Measurements from ENCODE around the gene KLHL2. TPM values are rescaled to one million over a fixed set of nuclear protein-coding genes. Genes with fewer than 3 reads are reported as not detected.

KLHL2 gene
- total RNA-seq, 1 experiment from 2014 or later, result 12.4 TPM

GRCh38 chr4:165190591-165191347 lies 16.6 kb upstream of the KLHL2 start (continued):
- TF ChIP-seq, protein P1, sequence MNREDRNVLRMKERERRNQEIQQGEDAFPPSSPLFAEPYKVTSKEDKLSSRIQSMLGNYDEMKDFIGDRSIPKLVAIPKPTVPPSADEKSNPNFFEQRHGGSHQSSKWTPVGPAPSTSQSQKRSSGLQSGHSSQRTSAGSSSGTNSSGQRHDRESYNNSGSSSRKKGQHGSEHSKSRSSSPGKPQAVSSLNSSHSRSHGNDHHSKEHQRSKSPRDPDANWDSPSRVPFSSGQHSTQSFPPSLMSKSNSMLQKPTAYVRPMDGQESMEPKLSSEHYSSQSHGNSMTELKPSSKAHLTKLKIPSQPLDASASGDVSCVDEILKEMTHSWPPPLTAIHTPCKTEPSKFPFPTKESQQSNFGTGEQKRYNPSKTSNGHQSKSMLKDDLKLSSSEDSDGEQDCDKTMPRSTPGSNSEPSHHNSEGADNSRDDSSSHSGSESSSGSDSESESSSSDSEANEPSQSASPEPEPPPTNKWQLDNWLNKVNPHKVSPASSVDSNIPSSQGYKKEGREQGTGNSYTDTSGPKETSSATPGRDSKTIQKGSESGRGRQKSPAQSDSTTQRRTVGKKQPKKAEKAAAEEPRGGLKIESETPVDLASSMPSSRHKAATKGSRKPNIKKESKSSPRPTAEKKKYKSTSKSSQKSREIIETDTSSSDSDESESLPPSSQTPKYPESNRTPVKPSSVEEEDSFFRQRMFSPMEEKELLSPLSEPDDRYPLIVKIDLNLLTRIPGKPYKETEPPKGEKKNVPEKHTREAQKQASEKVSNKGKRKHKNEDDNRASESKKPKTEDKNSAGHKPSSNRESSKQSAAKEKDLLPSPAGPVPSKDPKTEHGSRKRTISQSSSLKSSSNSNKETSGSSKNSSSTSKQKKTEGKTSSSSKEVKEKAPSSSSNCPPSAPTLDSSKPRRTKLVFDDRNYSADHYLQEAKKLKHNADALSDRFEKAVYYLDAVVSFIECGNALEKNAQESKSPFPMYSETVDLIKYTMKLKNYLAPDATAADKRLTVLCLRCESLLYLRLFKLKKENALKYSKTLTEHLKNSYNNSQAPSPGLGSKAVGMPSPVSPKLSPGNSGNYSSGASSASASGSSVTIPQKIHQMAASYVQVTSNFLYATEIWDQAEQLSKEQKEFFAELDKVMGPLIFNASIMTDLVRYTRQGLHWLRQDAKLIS (CRISPR knock-in tag; IDR thresholded peaks at IDR 0.05; ENCODE audit: borderline replicate concordance), result no peak
- no peak for TF ChIP-seq ZBTB43 (CRISPR knock-in tag; IDR thresholded peaks at IDR 0.05)

DNA sequence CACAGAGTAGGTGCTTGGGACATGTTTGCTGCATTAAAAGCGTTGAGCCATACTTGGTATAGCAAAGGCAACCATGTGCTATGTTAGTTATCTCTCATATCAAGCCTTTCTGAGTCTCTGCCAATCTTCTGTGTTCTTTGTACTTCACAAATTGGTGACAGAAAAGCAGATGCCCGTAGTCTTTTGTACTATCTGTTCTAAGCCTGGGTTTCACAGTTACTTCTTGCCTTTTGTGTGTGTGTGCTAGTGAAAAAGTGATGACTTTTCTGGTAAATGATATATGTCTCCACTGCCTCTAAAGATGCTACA lies 16.1 kb upstream of the KLHL2 start:
- ChIA-PET CTCF (no interaction called here), POLR2A (interaction anchor here (0.5 to 0.7 kb wide), 2 partner anchors 9 to 991 kb away, joined by 3 to 4 read pairs; no protein-coding TSS in a partner anchor)
- H3K27me3 Mint-ChIP-seq (ENCODE audit: low read depth), result no peaks in the 10 kb centered on the region
- no peaks in the 10 kb centered on the region for H3K36me3 Mint-ChIP-seq
- ATAC-seq (no peak), DNase-seq (ENCODE audit: low spot score) (no peak)
- H3K4me3 Mint-ChIP-seq, result no peak overlapping the region
- H3K27ac Mint-ChIP-seq, result no peak overlapping the region
- peaks cover 8% of the 10 kb centered on the region for H3K4me1 Mint-ChIP-seq
- peaks cover 16% of the 10 kb centered on the region for H3K9me3 Mint-ChIP-seq
- no peak for TF ChIP-seq GTF2I (CRISPR knock-in tag; conservative IDR thresholded peaks at IDR 0.05)
- no peak for TF ChIP-seq ZNF396 (CRISPR knock-in tag; IDR thresholded peaks at IDR 0.05; ENCODE audit: borderline replicate concordance)
- TF ChIP-seq SMAD3 (CRISPR knock-in tag; IDR thresholded peaks at IDR 0.05; ENCODE audit: borderline replicate concordance), result no peak
- TF ChIP-seq SMAD4 (CRISPR knock-in tag; IDR thresholded peaks at IDR 0.05), result no peak
- TF ChIP-seq ARID4B (CRISPR knock-in tag; IDR thresholded peaks at IDR 0.05; ENCODE audit: borderline replicate concordance), result no peak
- no peak for TF ChIP-seq USF1 (CRISPR knock-in tag; IDR thresholded peaks at IDR 0.05)
- TF ChIP-seq ZNF425 (CRISPR knock-in tag; conservative IDR thresholded peaks at IDR 0.05), result no peak
- no peak for TF ChIP-seq PREB (CRISPR knock-in tag; IDR thresholded peaks at IDR 0.05; ENCODE audit: borderline replicate concordance)
- no peak for TF ChIP-seq IRF2 (CRISPR knock-in tag; IDR thresholded peaks at IDR 0.05; ENCODE audit: borderline replicate concordance, low read depth)
- no peak for TF ChIP-seq NFYB (CRISPR knock-in tag; conservative IDR thresholded peaks at IDR 0.05; ENCODE audit: low read depth)
- no peak for TF ChIP-seq NR2C2 (CRISPR knock-in tag; IDR thresholded peaks at IDR 0.05)
- TF ChIP-seq FOXK1 (CRISPR knock-in tag; IDR thresholded peaks at IDR 0.05), result no peak

Measured in WTC11 (cell line).